ENCODE data around the gene DNAH2.

Gene DNAH2

DNA sequence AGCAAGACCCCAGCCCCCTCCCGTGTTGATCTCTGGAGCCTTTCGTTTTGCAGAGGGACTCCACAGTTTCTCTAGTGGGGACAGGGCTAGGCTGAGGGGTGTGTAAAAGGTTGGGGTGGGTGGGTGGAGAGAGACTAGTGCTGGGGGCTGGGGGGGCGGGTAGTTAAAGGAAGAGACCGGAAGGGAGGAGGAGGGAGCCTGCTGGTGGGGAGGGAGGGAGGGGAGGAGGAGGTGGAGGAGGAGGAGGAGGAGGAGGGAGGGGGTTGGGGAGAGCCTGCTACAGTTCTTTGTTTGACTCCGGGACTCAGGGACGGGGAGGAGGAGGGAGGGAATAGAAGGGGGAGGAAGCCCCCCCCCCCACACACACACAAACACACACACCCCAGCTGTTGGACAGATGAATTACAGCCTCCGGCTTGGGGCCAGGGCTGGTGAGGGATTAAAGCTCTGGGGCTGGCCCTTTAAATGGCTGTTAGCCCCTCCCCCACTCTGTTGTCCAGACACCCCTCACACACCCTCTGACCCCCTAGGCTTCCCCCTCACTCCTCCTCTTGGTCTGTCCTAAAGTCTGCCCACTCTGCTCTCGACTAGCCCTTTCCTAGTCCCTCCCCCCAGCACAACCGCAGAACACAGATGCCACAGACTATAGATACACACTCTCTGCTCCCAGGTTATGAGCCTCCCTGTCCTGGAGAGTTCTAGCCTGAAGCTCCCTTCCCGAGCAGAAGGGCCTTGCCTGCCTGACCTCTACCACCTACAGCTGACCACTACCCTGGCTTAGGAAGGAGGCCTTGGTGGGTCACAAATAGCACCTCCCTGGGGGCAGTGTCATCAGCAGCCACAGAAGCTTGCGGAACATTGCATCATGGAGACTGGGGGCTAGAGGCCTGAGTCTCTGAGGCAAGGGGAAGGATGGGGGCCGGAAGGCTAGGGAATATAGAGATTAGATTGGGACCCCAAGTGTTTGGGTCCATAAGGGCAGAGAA lies 120.8 kb downstream of the DNAH2 start:
- H3K27ac ChIP-seq: peak overlapping the region in 1 of 2 donors; percentile 99

DNA sequence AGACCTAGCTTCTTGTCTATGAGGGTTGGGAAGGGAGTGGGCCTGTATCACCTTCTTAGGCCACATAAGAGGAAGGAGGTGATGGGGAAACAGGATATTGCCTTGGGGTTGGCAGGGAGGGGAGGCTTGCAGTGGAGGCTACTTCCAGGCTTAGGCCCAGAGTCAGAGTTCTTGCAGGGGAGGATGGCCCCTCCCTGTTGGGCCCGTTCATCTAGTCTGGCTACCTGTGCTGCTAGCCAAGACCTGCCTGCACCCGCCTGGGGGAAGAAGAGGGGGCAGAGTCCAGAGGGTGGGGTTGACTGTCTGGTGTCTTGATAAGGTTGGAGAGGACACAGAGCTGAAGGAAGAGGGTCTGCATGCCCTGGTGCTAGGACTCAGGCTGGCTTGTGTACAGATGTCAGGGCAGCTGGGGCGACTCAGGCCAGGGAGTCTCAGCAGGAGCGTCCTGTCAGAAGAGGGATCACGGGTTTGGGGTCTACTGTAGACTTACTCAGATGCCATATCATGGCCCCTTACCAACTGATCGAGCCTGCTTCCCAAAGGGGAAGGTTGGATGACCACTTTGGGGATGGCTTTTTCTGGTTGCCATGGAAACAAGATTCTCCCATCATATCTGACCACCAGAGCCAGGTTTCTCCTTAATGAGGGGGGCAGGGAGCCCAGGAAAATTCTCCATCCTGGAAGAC lies 121.8 kb downstream of the DNAH2 start:
- DNase-seq (ENCODE audit: low spot score): peak; percentile 74
- Histone ChIP-seq H3K27ac (peak overlapping the region in 1 of 2 donors; percentile 99), H3K4me3 (no peak overlapping the region)
- TF ChIP-seq, protein P1, sequence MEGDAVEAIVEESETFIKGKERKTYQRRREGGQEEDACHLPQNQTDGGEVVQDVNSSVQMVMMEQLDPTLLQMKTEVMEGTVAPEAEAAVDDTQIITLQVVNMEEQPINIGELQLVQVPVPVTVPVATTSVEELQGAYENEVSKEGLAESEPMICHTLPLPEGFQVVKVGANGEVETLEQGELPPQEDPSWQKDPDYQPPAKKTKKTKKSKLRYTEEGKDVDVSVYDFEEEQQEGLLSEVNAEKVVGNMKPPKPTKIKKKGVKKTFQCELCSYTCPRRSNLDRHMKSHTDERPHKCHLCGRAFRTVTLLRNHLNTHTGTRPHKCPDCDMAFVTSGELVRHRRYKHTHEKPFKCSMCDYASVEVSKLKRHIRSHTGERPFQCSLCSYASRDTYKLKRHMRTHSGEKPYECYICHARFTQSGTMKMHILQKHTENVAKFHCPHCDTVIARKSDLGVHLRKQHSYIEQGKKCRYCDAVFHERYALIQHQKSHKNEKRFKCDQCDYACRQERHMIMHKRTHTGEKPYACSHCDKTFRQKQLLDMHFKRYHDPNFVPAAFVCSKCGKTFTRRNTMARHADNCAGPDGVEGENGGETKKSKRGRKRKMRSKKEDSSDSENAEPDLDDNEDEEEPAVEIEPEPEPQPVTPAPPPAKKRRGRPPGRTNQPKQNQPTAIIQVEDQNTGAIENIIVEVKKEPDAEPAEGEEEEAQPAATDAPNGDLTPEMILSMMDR (IDR thresholded peaks at IDR 0.05): no peak

More for the DNA sequence above, 120.8 kb downstream of the DNAH2 start:
- peak overlapping the region; percentile 35 for H3K4me3 ChIP-seq
- TF ChIP-seq, protein P1 (IDR thresholded peaks at IDR 0.05): no peak
- peak; percentile 73 for DNase-seq (ENCODE audit: low spot score)

GRCh38 chr17:7839876-7840261 lies 122.3 kb downstream of the DNAH2 start:
- H3K4me3 ChIP-seq: no peak overlapping the region
- TF ChIP-seq, protein P1 (IDR thresholded peaks at IDR 0.05): no peak
- peak; percentile 68 for DNase-seq (ENCODE audit: low spot score)
- peak overlapping the region in 1 of 2 donors; percentile 8 for H3K27ac ChIP-seq

GRCh38 chr17:7840441-7840840 lies 122.9 kb downstream of the DNAH2 start:
- TF ChIP-seq, protein P1 (IDR thresholded peaks at IDR 0.05): no peak

GRCh38 chr17:7840875-7841274 lies 123.3 kb downstream of the DNAH2 start:
- TF ChIP-seq, protein P1 (IDR thresholded peaks at IDR 0.05): no peak
- H3K4me3 ChIP-seq: peak overlapping the region; percentile 76
- DNase-seq (ENCODE audit: low spot score): no peak
- peak overlapping the region; percentile 93 for H3K27ac ChIP-seq

More at GRCh38 chr17:7840441-7840840, 122.9 kb downstream of the DNAH2 start:
- H3K27ac ChIP-seq: peak overlapping the region; percentile 8 to 93
- DNase-seq (ENCODE audit: low spot score): no peak
- H3K4me3 ChIP-seq: no peak overlapping the region

GRCh38 chr17:7841396-7841914 lies 123.9 kb downstream of the DNAH2 start:
- Histone ChIP-seq H3K4me3 (peak overlapping the region; percentile 76), H3K27ac (peak overlapping the region; percentile 93)
- TF ChIP-seq, protein P1 (IDR thresholded peaks at IDR 0.05): no peak
- peak; percentile 96 for DNase-seq (ENCODE audit: low spot score)

Measured in coronary artery (tissue), 2 donors.